Caco-2 (cell line): ENCODE data around the gene NSD1. TPM values are rescaled to one million over a fixed set of nuclear protein-coding genes. Genes with fewer than 3 reads are reported as not detected.
"Not testable (repeated sequence)": the region's sequence is repeated elsewhere in the genome, so short reads cannot be mapped to it uniquely, and the experiment has no call there.

Experiments used
- BruUV-seq: library from RNA; stranded (reverse); fragments of 400-500 nt; replicated peaks from 2 replicates; lab custom pipeline; 2021; lab: Mats Ljungman, UMichigan
- CTCF ChIA-PET: fragments of 300-600 bp; sonication (Branson Sonifier 250); formaldehyde crosslinking; loops from one replicate; lab custom pipeline; 2022; ENCODE audit warnings: antibody characterized with exemption; lab: Charles Lee
- POLR2A ChIA-PET: fragments of 300-600 bp; sonication (Branson Sonifier 250); formaldehyde crosslinking; loops from one replicate; lab custom pipeline; 2022; ENCODE audit warnings: antibody characterized with exemption; lab: Charles Lee
- DNase-seq, 2 experiments: peaks; one replicate each; pipeline versions ENCODE4 v3.0.0 to v3.0.0-alpha.2; 2020 to 2022
- H3K27me3 ChIP-seq: replicated peaks from 2 replicates; pipeline ENCODE4 v1.6.0; 2011; ENCODE audit warnings: low read length; ENCODE audit not compliant: control insufficient read depth, insufficient read depth
- H3K36me3 ChIP-seq: 2 replicates; pipeline ENCODE4 v1.5.1; 2011; ENCODE audit warnings: low read length; ENCODE audit not compliant: control insufficient read depth, insufficient read depth
- H3K4me1 ChIP-seq: fragments of 250-450 bp; sonication (Bioruptor Pico); 2 replicates; pipeline ENCODE4 v1.5.1; 2020; ENCODE audit warnings: mild to moderate bottlenecking
- H3K4me3 ChIP-seq: 2 replicates; pipeline ENCODE4 v1.5.1; 2011; ENCODE audit warnings: low read depth, mild to moderate bottlenecking, control low read depth, low read length
- H3K9me3 ChIP-seq: fragments of 250-450 bp; sonication (Bioruptor Pico); 2 replicates; pipeline ENCODE4 v1.5.1; 2020; ENCODE audit warnings: mild to moderate bottlenecking, moderate library complexity
- H3K27ac Mint-ChIP-seq: one replicate; pipeline ENCODE4 v1.8.0; 2022; ENCODE audit warnings: mixed read lengths; ENCODE audit not compliant: unreplicated experiment
- H3K27me3 Mint-ChIP-seq: one replicate; pipeline ENCODE4 v1.8.0; 2022; ENCODE audit warnings: mixed read lengths; ENCODE audit not compliant: insufficient read depth, unreplicated experiment
- H3K36me3 Mint-ChIP-seq: one replicate; pipeline ENCODE4 v1.8.0; 2022; ENCODE audit warnings: mild to moderate bottlenecking, mixed read lengths; ENCODE audit not compliant: insufficient read depth, unreplicated experiment
- H3K4me1 Mint-ChIP-seq: one replicate; pipeline ENCODE4 v1.8.0; 2022; ENCODE audit warnings: low read depth, mixed read lengths; ENCODE audit not compliant: unreplicated experiment
- H3K4me3 Mint-ChIP-seq: one replicate; pipeline ENCODE4 v1.8.0; 2022; ENCODE audit warnings: mild to moderate bottlenecking, moderate library complexity, mixed read lengths; ENCODE audit not compliant: unreplicated experiment
- H3K9me3 Mint-ChIP-seq: one replicate; pipeline ENCODE4 v1.8.0; 2022; ENCODE audit warnings: mixed read lengths; ENCODE audit not compliant: unreplicated experiment
- intact Hi-C: fragments of 100-400 bp; cut with micrococcal nuclease; formaldehyde crosslinking; loops from one replicate; pipeline ENCODE4 v1.10.0; 2022; ENCODE audit not compliant: unreplicated experiment
- total RNA-seq: library from RNA; stranded (reverse); gene quantifications from 2 replicates; pipeline ENCODE4 v1.2.3, GENCODE V29; 2022
- TF ChIP-seq, protein P1 (sequence below), 2 experiments: fragments of 200-600 bp in 1 of 2; IDR thresholded peaks; 1 replicate in 1 of 2; 2 replicates in 1 of 2; pipeline versions ENCODE4 v1.5.1 to v1.8.0; 2011 to 2022; ENCODE audit warnings: antibody characterized with exemption in 1 of 2, control low read depth in 1 of 2, inconsistent platforms in 1 of 2, low read depth in 1 of 2, low read length in 1 of 2, mild to moderate bottlenecking in 1 of 2, moderate library complexity in 1 of 2; ENCODE audit not compliant: insufficient read depth in 1 of 2, severe bottlenecking in 1 of 2, unreplicated experiment in 1 of 2

The NSD1 gene
- total RNA-seq, 1 experiment from 2014 or later = 67.4 TPM

DNA sequence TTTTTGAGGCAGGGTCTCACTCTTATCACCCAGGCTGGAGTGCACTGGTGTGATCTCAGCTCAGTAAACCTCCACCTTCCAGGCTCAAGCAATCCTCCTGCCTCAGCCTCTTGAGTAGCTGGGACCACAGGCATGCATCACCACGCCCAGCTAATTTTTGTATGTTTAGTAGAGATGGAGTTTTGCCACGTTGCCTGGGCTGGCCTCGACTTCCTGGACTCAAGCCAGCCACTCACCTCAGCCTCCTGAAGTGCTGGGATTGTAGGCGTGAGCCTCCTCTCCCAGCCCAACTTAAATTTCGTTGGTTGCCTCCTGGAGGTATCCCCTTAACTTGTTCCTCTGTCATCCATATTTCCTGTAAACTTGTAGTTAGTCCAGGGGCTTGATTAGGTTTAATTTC, 122.7 kb downstream of the NSD1 start:
- H3K27ac Mint-ChIP-seq = no peak overlapping the region
- Histone ChIP-seq H3K27me3 (no peaks in the 10 kb centered on the region), H3K9me3 (no peaks in the 10 kb centered on the region), H3K4me1 (no peaks in the 10 kb centered on the region), H3K4me3 (no peak overlapping the region), H3K36me3 (no peaks in the 10 kb centered on the region)
- DNase-seq = no peak
- no peaks in the 10 kb centered on the region for H3K9me3 Mint-ChIP-seq
- intact Hi-C loops = no loop called here
- TF ChIP-seq, protein P1, sequence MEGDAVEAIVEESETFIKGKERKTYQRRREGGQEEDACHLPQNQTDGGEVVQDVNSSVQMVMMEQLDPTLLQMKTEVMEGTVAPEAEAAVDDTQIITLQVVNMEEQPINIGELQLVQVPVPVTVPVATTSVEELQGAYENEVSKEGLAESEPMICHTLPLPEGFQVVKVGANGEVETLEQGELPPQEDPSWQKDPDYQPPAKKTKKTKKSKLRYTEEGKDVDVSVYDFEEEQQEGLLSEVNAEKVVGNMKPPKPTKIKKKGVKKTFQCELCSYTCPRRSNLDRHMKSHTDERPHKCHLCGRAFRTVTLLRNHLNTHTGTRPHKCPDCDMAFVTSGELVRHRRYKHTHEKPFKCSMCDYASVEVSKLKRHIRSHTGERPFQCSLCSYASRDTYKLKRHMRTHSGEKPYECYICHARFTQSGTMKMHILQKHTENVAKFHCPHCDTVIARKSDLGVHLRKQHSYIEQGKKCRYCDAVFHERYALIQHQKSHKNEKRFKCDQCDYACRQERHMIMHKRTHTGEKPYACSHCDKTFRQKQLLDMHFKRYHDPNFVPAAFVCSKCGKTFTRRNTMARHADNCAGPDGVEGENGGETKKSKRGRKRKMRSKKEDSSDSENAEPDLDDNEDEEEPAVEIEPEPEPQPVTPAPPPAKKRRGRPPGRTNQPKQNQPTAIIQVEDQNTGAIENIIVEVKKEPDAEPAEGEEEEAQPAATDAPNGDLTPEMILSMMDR (IDR thresholded peaks at IDR 0.05; ENCODE audit: insufficient read depth in 1 of 2, low read depth in 1 of 2, low read length in 1 of 2, severe bottlenecking in 1 of 2, unreplicated experiment in 1 of 2) = no peak
- no peaks in the 10 kb centered on the region for H3K4me1 Mint-ChIP-seq
- peaks cover 82% of the 10 kb centered on the region for H3K36me3 Mint-ChIP-seq
- POLR2A ChIA-PET = no interaction called here
- no peak overlapping the region for H3K4me3 Mint-ChIP-seq
- CTCF ChIA-PET = interaction anchor here (1.4 kb wide), 1 partner anchor 144 kb away, joined by 3 read pairs; no protein-coding TSS in a partner anchor
- H3K27me3 Mint-ChIP-seq = no peaks in the 10 kb centered on the region
- BruUV-seq = no TSS peak

DNA sequence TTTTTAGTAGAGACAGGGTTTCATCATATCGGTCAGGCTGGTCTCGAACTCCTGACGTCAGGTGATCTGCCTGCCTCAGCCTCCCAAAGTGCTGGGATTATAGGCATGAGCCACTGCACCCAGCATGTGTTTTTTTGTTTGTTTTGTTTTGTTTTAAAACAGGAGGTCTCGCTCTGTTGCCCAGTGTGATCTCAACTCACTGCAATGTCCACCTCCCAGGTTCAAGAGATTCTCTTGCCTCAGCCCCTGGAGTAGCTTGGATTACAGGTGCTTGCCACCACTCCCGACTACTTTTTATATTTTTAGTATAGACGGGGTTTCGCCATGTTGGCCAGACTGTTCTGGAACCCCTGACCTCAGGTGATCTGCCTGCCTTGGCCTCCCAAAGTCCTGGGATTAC, 125.1 kb downstream of the NSD1 start:
- H3K4me3 ChIP-seq, CTCF ChIA-PET, H3K9me3 ChIP-seq, H3K27me3 ChIP-seq, POLR2A ChIA-PET, H3K36me3 ChIP-seq, DNase-seq, H3K4me3 Mint-ChIP-seq, intact Hi-C loops, H3K4me1 ChIP-seq, H3K27me3 Mint-ChIP-seq, BruUV-seq, H3K27ac Mint-ChIP-seq, H3K4me1 Mint-ChIP-seq, H3K9me3 Mint-ChIP-seq: not testable (repeated sequence)
- H3K36me3 Mint-ChIP-seq = peaks cover 85% of the 10 kb centered on the region

DNA sequence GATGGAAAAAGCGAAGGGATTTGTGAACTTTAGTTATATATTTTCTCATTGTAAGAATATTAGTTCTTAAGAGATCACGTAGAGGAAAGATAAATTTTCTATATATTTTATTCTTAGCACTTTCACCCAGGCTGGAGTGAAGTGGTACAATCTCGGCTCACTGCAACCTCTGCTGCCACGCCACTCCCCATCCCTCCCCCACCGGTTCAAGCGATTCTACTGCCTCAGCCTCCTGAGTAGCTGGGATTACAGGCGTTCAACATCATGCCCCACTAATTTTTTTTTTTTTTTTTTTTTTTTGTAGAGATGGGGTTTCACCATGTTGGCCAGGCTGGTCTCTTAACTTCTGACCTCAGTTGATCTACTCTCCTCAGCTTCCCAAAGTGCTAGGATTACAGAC, 127.4 kb downstream of the NSD1 start:
- POLR2A ChIA-PET = no interaction called here
- H3K4me1 Mint-ChIP-seq = no peaks in the 10 kb centered on the region
- CTCF ChIA-PET = no interaction called here

More for the DNA sequence above, 127.4 kb downstream of the NSD1 start:
- peaks cover 75% of the 10 kb centered on the region for H3K36me3 Mint-ChIP-seq
- TF ChIP-seq, protein P1 (IDR thresholded peaks at IDR 0.05; ENCODE audit: insufficient read depth in 1 of 2, low read depth in 1 of 2, low read length in 1 of 2, severe bottlenecking in 1 of 2, unreplicated experiment in 1 of 2) = no peak
- Histone ChIP-seq H3K27me3 (no peaks in the 10 kb centered on the region), H3K9me3 (no peaks in the 10 kb centered on the region), H3K36me3 (no peaks in the 10 kb centered on the region), H3K4me1 (no peaks in the 10 kb centered on the region), H3K4me3 (no peak overlapping the region)
- H3K27me3 Mint-ChIP-seq = no peaks in the 10 kb centered on the region
- DNase-seq = no peak
- H3K4me3 Mint-ChIP-seq = no peak overlapping the region
- H3K9me3 Mint-ChIP-seq = no peaks in the 10 kb centered on the region
- H3K27ac Mint-ChIP-seq = no peak overlapping the region
- intact Hi-C loops = no loop called here
- BruUV-seq = no TSS peak
